B cell (primary cell): ENCODE results near the gene DISP3. TPM values are rescaled to one million over a fixed set of nuclear protein-coding genes. Genes with fewer than 3 reads are reported as not detected.

ENCODE experiments used
- ATAC-seq: fragments of 200-7000 bp; cut with Tn5 transposase; one replicate; pipeline ENCODE4 v1.10.0; 2021; ENCODE audit warnings: low read depth, mild to moderate bottlenecking, moderate number of reproducible peaks, moderate library complexity
- CTCF ChIA-PET: fragments of 350-600 bp; sonication (Branson Sonifier 250); formaldehyde crosslinking; loops from one replicate; lab custom pipeline; 2021; ENCODE audit warnings: antibody characterized with exemption, inconsistent platforms; lab: Charles Lee
- POLR2A ChIA-PET: fragments of 350-600 bp; sonication (Branson Sonifier 250); formaldehyde crosslinking; loops from one replicate; lab custom pipeline; 2021; ENCODE audit warnings: antibody characterized with exemption; lab: Charles Lee
- DNase-seq: peaks from one replicate; pipeline ENCODE4 v3.0.0; 2013
- H2AFZ ChIP-seq: 2 replicates; pipeline ENCODE4 v1.6.1; 2012; ENCODE audit warnings: mild to moderate bottlenecking, low read depth, low read length; ENCODE audit not compliant: insufficient read depth, poor library complexity, severe bottlenecking
- H3K27ac ChIP-seq, 2 donors: 1 replicate in 1 of 2; 2 replicates in 1 of 2; pipeline ENCODE4 v1.5.1; 2012 to 2013; ENCODE audit warnings: low read length in 2 of 2, mild to moderate bottlenecking in 2 of 2, moderate library complexity in 1 of 2
- H3K27me3 ChIP-seq, 4 experiments: fragments of 200-600 bp in 1 of 4; sonication (generic) in 1 of 4; replicated peaks in 1 of 4; 1 replicate in 2 of 4; 2 replicates in 2 of 4; pipeline versions ENCODE4 v1.6.1 to v1.7.0; 2013 to 2016; ENCODE audit warnings: low read length in 3 of 4, mild to moderate bottlenecking in 2 of 4, mixed read lengths in 1 of 4, moderate library complexity in 1 of 4; ENCODE audit not compliant: insufficient read depth in 4 of 4, control insufficient read depth in 3 of 4; ENCODE audit errors: control extremely low read depth in 1 of 4
- H3K36me3 ChIP-seq, 2 experiments: replicated peaks in 1 of 2; 1 replicate in 1 of 2; 2 replicates in 1 of 2; pipeline versions ENCODE4 v1.6.1 to v1.7.1; 2013; ENCODE audit warnings: low read length in 1 of 2; ENCODE audit not compliant: insufficient read depth in 2 of 2, control insufficient read depth in 1 of 2; ENCODE audit errors: control extremely low read depth in 1 of 2, extremely low read depth in 1 of 2
- H3K4me1 ChIP-seq, 2 donors: fragments of 200-600 bp in 1 of 2; sonication (generic) in 1 of 2; 1 replicate in 1 of 2; 2 replicates in 1 of 2; pipeline versions ENCODE4 v1.5.1 to v1.6.1; 2013 to 2017; ENCODE audit warnings: low read length in 2 of 2; ENCODE audit not compliant: control insufficient read depth in 2 of 2, insufficient read depth in 2 of 2
- H3K4me2 ChIP-seq: replicated peaks from 2 replicates; pipeline ENCODE3; 2012; ENCODE audit warnings: mild to moderate bottlenecking, low read depth, low read length; ENCODE audit not compliant: poor library complexity, severe bottlenecking
- H3K4me3 ChIP-seq, 5 experiments: fragments of 200-600 bp in 1 of 5; sonication (generic) in 1 of 5; 1 replicate in 3 of 5; 2 replicates in 2 of 5; pipeline versions ENCODE4 v1.5.1 to v1.7.0; 2011 to 2016; ENCODE audit warnings: low read length in 4 of 5, mild to moderate bottlenecking in 4 of 5, low read depth in 2 of 5, control low read depth in 1 of 5, moderate library complexity in 1 of 5; ENCODE audit not compliant: insufficient read depth in 1 of 5; ENCODE audit errors: control extremely low read depth in 1 of 5, extremely low read depth in 1 of 5
- H3K79me2 ChIP-seq: fragments of 200-600 bp; sonication (generic); one replicate; pipeline ENCODE4 v1.6.0; 2016; ENCODE audit warnings: low read length; ENCODE audit not compliant: control insufficient read depth, insufficient read depth
- H3K9ac ChIP-seq: fragments of 200-600 bp; sonication (generic); 2 replicates; pipeline ENCODE4 v1.6.1; 2017; ENCODE audit warnings: mild to moderate bottlenecking, low read length, moderate library complexity
- H3K9me3 ChIP-seq, 3 donors: one replicate each; pipeline versions ENCODE4 v1.6.1 to v1.7.1; 2013; ENCODE audit warnings: low read length in 2 of 3; ENCODE audit not compliant: control insufficient read depth in 2 of 3, insufficient read depth in 1 of 3; ENCODE audit errors: control extremely low read depth in 1 of 3
- H4K20me1 ChIP-seq: 2 replicates; pipeline ENCODE4 v1.6.0; 2012; ENCODE audit warnings: mild to moderate bottlenecking, low read length; ENCODE audit not compliant: insufficient read depth, control insufficient read depth, poor library complexity, severe bottlenecking
- H3K27ac Mint-ChIP-seq: one replicate; pipeline ENCODE4 v1.8.0; 2021; ENCODE audit warnings: mixed read lengths
- H3K27me3 Mint-ChIP-seq: one replicate; pipeline ENCODE4 v1.8.0; 2021; ENCODE audit warnings: mixed read lengths
- H3K4me1 Mint-ChIP-seq: one replicate; pipeline ENCODE4 v1.8.0; 2021; ENCODE audit warnings: mixed read lengths
- H3K4me3 Mint-ChIP-seq: one replicate; pipeline ENCODE4 v1.8.0; 2021; ENCODE audit warnings: mixed read lengths
- H3K9me3 Mint-ChIP-seq: one replicate; pipeline ENCODE4 v1.8.0; 2022; ENCODE audit warnings: mixed read lengths; ENCODE audit not compliant: insufficient read depth
- EZH2 ChIP-seq: IDR thresholded peaks from 2 replicates; pipeline ENCODE4 v1.6.1; 2012; ENCODE audit warnings: borderline replicate concordance, low read depth, mild to moderate bottlenecking, moderate library complexity, low read length; ENCODE audit not compliant: insufficient read depth, poor library complexity, severe bottlenecking
- WGBS: methylation state at CpG from one replicate; pipeline ENCODE4 v1.1.5; 2013; ENCODE audit warnings: missing lambda C conversion rate; ENCODE audit not compliant: insufficient coverage; 5-methylcytosine and 5-hydroxymethylcytosine counted together
- intact Hi-C: fragments of 100-400 bp; cut with micrococcal nuclease; formaldehyde crosslinking; loops from one replicate; pipeline ENCODE4 v1.10.0; 2022
- polyA plus RNA-seq: library from polyadenylated mRNA; depleted of rRNA; stranded (reverse); fragments of >200 nt; gene quantifications from 2 replicates; pipeline ENCODE4 v1.2.3, GENCODE V29; 2012
- total RNA-seq, 2 donors: library from RNA; stranded (reverse); fragments of 120-200 nt in 1 of 2; gene quantifications; 1 replicate in 1 of 2; 2 replicates in 1 of 2; pipeline versions ENCODE4 v1.2.3 to v1.2.4, GENCODE V29; 2013 to 2022
- TF ChIP-seq, protein P1 (sequence below): fragments of 200-600 bp; IDR thresholded peaks from one replicate; pipeline ENCODE4 v1.8.0; 2022; ENCODE audit warnings: antibody characterized with exemption, mild to moderate bottlenecking

Gene DISP3
- total and polyA plus RNA-seq, 2 donors (not counting 1 experiment from before 2014, with no cell fraction given) = 0.25 to 1.6 TPM

DNA sequence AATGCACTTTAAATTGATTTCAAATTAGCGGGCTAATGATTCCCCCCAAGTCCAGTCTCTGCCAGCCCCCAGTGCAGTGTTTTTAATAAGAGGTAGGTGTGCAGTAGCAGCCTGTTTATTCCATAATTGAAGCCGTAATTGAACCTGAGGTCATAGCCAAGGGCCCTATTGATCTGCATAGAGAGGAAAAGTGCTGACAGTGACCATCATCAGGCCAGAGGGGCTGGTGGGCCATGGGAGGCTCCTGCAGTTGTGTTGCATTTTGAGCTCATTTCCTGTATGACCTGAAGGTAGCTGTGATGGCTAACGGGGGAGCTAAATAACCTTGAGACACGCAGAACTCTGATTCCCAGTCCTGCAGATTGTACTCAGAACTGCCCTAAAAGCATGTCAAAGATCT is 67.5 kb downstream of the DISP3 start:
- no peaks in the 10 kb centered on the region for H4K20me1 ChIP-seq
- WGBS = 71% methylated on average over 3 of the region's 4 CpGs
- peaks cover 0 to 8% (median 0%) of the 10 kb centered on the region in 3 donors for H3K9me3 ChIP-seq
- no peaks in the 10 kb centered on the region for H3K79me2 ChIP-seq
- H3K27me3 ChIP-seq = peaks cover 0 to 10% (median 5%) of the 10 kb centered on the region in 4 experiments
- TF ChIP-seq, protein P1, sequence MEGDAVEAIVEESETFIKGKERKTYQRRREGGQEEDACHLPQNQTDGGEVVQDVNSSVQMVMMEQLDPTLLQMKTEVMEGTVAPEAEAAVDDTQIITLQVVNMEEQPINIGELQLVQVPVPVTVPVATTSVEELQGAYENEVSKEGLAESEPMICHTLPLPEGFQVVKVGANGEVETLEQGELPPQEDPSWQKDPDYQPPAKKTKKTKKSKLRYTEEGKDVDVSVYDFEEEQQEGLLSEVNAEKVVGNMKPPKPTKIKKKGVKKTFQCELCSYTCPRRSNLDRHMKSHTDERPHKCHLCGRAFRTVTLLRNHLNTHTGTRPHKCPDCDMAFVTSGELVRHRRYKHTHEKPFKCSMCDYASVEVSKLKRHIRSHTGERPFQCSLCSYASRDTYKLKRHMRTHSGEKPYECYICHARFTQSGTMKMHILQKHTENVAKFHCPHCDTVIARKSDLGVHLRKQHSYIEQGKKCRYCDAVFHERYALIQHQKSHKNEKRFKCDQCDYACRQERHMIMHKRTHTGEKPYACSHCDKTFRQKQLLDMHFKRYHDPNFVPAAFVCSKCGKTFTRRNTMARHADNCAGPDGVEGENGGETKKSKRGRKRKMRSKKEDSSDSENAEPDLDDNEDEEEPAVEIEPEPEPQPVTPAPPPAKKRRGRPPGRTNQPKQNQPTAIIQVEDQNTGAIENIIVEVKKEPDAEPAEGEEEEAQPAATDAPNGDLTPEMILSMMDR = no peak
- TF ChIP-seq EZH2 = no peak
- no peaks in the 10 kb centered on the region for H3K36me3 ChIP-seq
- no peak overlapping the region for H3K4me2 ChIP-seq
- H2AFZ ChIP-seq = no peak overlapping the region
- DNase-seq = no peak
- ATAC-seq = no peak
- H3K4me1 ChIP-seq = no peaks in the 10 kb centered on the region
- Mint-ChIP-seq H3K4me1 (no peaks in the 10 kb centered on the region), H3K4me3 (no peak overlapping the region), H3K27me3 (peaks cover 40% of the 10 kb centered on the region), H3K27ac (no peak overlapping the region), H3K9me3 (no peaks in the 10 kb centered on the region)
- no peak overlapping the region for H3K9ac ChIP-seq
- H3K4me3 ChIP-seq = no peak overlapping the region
- POLR2A ChIA-PET = no interaction called here
- CTCF ChIA-PET = no interaction called here
- intact Hi-C loops = no loop called here
- H3K27ac ChIP-seq = no peak overlapping the region

DNA sequence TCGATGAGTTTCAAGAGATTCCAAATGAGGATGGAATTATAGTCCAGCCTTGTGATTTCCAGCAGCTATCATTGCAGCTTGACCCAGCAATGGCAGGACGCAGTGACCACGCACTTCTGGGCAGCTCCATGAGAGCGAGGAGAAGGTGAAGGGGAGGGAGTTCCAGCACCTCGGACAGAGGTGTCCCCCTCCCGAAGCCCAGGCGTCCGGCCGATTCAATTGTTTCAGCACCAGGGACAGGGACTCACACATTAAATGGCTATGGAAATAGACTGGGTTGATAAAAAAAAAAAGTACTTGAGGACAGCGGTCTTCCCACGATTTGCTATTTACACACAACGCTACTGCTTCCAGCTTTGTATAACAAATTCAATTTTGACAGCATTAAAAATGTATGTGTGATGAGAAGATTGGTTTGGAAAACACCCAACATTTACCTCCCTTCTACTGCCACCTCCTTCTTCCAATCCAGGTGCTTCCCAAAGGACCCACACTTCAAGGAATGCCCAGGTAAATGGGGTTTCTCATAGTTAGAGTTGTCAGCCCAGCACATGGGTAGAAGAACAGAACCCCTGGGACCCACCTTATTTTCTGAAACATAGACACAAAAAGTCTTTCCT is 71.8 kb downstream of the DISP3 start:
- ChIA-PET CTCF (no interaction called here), POLR2A (no interaction called here)
- intact Hi-C loops = no loop called here
- Histone ChIP-seq H3K4me2 (no peak overlapping the region), H3K36me3 (no peaks in the 10 kb centered on the region), H3K27me3 (peaks cover 0 to 20% (median 7%) of the 10 kb centered on the region in 4 experiments), H3K9me3 (peaks cover 0 to 13% (median 0%) of the 10 kb centered on the region in 3 donors), H3K4me1 (no peaks in the 10 kb centered on the region), H3K4me3 (no peak overlapping the region), H2AFZ (no peak overlapping the region), H3K9ac (no peak overlapping the region), H3K27ac (no peak overlapping the region), H4K20me1 (no peaks in the 10 kb centered on the region), H3K79me2 (no peaks in the 10 kb centered on the region)
- Mint-ChIP-seq H3K4me1 (no peaks in the 10 kb centered on the region), H3K27ac (no peak overlapping the region), H3K27me3 (peaks cover 60% of the 10 kb centered on the region), H3K4me3 (no peak overlapping the region), H3K9me3 (no peaks in the 10 kb centered on the region)
- DNase-seq = no peak
- no peak for ATAC-seq
- TF ChIP-seq EZH2 = no peak
- TF ChIP-seq, protein P1 = no peak
- 11% methylated on average over 9 of the region's 12 CpGs for WGBS
